Activated T-cell treated with anti-CD3 and anti-CD28 coated beads for 24 hours (primary cell): Measurements from ENCODE around the gene SNF8.

Experiments used
- DNase-seq: peaks from one replicate; pipeline ENCODE4 v3.0.0-alpha.2; 2020; ENCODE audit warnings: low read depth

The SNF8 gene

GRCh38 chr17:48929812-48930165 lies 14.9 kb downstream of the SNF8 start:
- DNase-seq, result no peak

DNA sequence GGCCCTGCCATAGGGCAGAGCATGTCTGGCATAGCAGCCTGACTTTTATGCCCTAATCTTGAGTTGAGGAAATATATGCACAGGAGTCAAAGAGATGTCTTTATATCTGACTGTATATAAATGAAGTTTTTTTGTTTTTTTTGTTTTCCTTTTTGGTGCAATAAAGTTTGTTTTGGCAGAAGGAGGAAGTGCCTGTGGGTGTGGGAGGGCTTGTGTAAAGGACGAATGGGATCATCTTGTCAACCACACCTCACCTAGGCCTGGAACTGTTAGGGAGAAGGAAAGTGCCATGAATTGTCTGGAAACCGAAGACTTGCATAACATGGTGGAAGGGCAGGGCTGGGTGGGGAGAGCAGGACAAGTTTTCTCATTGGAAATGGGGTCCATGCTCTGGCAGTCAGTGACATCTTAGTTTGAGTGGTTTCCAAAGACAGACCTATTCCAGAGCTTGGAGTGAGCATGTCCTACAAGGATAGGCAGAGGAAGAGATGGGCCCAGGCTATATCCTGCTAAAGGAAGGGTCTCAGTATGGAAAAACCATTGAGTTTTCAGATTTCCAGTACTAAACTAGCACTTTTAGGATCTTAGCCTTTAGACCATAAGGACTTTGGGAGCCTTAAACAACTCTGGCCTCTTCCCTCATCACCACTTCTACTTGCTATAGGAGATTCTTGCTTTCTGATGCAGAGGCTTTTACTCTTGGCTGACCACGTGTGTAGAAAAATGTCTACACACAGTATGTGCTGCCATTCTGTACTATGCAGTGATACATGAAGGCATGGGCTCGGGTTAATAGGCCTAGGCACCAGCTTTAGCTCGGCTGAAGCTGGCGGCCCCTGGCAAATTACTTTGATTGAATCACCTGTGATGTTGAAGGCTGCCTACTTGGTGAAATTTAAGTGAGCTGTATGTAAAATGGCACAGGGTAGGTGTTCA lies 15.5 kb downstream of the SNF8 start:
- DNase-seq, result no peak

GRCh38 chr17:48927978-48928745 lies 16.5 kb downstream of the SNF8 start:
- DNase-seq, result no peak

GRCh38 chr17:48925991-48926342 lies 18.7 kb downstream of the SNF8 start:
- no peak for DNase-seq

GRCh38 chr17:48925251-48925990 lies 19.2 kb downstream of the SNF8 start:
- DNase-seq, result no peak

GRCh38 chr17:48915459-48916282 lies 29.0 kb downstream of the SNF8 start:
- DNase-seq, result peak; percentile 53

DNA sequence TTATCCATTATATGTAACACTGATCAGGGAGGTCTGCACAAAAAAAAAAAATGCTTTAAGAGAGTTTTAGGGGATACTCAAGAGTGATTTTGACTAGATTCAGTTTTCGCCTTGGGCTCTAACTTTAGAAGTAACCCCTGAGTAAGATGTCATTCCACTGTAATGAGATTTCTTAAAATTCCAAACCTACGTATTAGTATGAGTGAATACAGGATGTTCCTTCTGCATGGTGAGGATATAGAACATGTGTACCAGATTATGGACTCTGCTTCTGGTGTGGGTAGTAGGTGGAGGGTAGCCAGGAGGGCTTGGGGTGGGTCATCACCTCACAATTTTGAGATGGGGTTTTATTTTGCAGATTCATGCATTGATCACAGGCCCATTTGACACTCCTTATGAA lies 32.2 kb downstream of the SNF8 start:
- DNase-seq, result no peak

DNA sequence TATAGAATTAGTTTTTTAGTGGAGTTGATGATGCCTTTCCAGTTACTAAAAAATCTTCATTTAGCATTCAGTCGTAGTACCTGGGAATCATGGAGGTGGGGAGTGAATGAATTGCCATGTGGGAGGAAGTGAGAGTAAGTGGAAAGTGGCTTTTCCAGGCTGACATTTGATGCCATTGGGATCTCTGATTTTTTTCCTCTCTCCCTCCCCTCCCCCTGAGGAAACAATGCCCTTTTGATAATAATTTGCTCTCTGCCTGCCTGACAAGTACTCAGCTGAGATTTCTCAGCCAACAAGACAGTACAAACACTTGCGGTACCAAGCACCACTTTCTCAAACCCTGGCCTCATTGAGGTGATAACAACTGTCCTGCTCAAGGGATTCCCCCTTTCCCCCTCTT lies 34.3 kb downstream of the SNF8 start:
- DNase-seq, result no peak

DNA sequence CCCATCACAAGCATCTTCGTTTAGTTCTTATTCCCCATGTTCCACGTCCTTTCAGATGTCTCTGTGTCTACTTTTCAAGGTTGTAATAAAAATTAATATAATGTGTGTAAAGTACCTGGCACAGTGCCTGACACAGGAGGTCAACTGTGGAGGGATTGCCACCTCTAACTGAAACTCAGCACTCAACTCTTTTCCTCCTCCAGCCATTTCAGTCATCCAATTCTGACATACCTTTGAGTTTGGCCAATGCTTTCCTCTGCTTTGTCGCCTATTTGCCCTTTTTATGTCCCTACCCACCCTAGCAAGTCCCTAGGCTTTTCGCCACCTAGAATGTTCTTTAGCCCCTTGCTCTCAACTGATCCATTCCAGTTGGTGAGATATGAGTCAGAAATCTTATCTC lies 34.9 kb downstream of the SNF8 start:
- DNase-seq, result no peak

DNA sequence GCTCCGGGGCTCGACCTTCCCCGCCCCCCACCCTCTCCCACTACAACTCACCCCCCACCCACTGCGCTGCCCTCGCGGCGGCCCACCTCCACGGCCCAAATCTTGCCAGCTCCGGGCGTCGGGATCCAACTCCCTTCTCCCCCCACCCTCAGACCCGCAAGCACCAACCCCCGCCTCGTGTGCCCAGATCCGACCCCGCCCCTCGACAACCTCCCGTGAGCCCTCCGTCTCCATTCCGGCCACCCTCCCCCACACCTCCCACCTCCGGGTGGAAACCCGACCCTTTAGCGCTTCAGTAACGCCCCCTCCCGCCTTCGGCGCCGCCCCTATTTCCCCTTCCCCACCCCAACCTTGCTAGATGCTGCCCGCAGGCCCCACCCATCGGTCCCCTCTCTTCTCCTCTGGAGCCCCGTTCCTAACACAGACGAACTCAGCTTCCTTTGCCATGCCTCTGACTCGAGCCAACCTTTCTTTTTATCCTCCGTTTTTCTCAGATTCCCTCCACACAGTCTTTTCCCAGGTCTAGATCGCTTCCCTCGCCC lies 35.7 kb downstream of the SNF8 start:
- DNase-seq, result peak; percentile 88

DNA sequence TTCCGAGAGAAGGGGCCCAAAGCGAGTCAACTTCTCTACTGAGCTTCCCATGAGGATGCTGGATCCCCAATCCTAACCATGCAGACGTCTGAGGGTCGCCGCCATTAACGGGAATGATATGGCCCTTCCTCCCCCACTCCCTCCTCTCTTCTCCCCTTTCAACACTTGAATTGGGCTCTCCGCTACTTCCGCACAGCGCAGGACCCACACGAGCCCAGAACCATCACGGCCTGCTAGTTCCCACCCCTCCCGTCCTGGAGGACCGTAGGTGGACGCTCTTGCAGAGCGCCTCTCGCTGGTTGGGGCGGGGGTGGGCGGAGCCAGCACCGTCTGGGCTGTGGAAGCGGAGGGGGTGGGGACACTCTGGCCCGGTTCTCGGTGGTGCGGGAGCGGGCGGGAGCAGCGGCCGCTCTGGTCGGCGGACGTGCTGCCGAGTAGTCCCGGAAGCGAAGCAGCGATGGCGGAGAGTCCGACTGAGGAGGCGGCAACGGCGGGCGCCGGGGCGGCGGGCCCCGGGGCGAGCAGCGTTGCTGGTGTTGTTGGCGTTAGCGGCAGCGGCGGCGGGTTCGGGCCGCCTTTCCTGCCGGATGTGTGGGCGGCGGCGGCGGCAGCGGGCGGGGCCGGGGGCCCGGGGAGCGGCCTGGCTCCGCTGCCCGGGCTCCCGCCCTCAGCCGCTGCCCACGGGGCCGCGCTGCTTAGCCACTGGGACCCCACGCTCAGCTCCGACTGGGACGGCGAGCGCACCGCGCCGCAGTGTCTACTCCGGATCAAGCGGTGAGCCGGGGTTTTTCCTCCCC lies 36.4 kb downstream of the SNF8 start, which contains the start of gene UBE2Z:
TSS of gene UBE2Z (plus strand) at position 361 of the 797 bp plus-strand sequence. CDS start at position 458, 97 bp downstream.
- peak; percentile 86 for DNase-seq

DNA sequence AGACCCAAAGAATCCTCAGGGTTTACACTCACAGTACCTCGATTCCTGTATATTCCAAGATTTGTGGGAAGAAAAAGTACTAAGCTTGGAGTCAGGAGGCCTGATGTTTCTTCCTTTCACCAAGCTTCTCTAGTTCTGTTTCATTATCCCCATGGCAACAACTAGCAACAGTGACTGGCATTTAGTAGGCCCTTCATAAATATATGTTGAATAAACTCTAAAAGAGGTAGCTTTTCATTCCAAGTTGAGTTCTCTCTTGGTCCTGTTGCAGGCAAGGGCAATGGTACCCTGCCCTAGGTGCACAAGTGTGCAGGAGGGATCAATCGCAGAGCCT lies 37.0 kb downstream of the SNF8 start:
- DNase-seq, result no peak

DNA sequence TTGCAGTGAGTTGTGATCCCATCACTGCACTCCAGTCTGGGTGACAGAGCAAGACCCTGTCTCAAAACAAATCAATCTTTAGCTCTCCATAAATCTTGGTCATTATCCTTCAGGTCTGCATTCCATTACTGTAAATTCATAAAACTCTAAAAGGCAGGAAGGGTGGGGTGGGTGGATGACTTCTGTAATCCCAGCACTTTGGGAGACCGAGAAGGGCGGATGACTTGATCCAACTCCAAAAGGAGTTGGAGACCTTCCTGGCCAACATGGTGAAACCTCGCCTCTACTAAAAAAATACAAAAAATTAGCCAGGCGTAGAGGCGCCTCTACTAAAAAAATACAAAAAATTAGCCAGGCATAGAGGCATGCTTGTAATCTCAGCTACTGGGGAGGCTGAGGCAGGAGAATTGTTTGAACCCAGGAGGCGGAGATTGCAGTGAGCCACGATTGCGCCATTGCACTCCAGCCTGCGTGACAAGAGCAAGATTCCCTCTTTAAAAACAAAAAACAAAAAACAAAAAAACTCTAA lies 38.6 kb downstream of the SNF8 start:
- no peak for DNase-seq

DNA sequence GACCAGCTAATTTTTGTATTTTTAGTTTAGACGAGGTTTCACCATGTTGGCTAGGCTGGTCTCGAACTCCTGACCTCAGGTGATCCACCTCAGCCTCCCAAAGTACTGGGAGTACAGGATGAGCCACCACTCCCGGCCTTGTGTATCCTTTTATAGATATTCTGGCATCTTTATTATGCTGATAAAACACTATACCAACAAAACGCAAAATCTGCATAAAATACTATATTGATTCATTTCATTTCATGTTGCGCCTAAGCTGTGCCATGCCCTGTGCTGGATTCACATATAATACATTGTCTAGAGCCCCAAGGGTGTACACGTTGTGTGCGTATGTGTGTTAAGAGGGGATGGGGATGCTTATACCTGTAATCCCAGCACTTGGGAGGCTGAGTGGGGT lies 40.2 kb downstream of the SNF8 start:
- no peak for DNase-seq

DNA sequence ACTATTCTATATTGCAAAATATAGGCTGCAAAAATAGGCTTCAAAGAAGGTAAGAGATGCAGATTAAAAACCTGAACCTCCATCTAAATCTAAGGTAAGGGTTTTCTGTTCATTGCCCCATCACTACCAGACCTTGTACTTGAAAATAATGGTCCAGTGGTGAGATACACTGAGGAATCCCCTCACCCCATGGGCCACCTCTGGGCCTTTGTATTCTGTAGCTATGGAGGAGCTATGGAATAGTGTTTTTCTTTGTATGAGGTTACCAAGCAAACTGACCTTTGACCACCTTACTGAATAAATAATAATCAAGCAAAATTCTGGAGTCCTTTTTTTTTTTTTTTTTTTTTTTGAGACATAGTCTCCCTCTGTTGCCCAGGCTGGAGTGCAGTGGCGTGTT lies 41.2 kb downstream of the SNF8 start:
- DNase-seq, result no peak

GRCh38 chr17:48901241-48901640 lies 43.4 kb downstream of the SNF8 start:
- no peak for DNase-seq

DNA sequence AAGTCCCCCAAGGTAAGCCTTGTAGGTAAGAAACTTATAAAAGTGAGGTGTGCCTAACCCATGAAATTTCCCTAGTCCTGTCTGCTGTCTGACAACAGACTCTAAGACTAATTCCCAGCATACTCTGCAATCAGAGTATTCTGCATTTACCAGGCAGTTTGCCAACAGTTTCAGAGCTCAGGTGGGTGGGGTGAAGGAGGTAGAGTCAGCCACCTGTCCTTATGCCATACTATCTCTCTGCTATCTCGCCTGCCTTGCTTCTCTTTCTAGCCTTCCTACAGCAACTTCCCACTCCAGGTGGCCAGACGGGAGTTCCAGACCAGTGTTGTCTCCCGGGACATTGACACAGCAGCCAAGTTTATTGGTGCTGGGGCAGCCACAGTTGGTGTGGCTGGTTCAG lies 49.8 kb downstream of the SNF8 start:
- no peak for DNase-seq

- no peak for DNase-seq
Measured at GRCh38 chr17:48893646-48894508, 50.8 kb downstream of the SNF8 start.

DNA sequence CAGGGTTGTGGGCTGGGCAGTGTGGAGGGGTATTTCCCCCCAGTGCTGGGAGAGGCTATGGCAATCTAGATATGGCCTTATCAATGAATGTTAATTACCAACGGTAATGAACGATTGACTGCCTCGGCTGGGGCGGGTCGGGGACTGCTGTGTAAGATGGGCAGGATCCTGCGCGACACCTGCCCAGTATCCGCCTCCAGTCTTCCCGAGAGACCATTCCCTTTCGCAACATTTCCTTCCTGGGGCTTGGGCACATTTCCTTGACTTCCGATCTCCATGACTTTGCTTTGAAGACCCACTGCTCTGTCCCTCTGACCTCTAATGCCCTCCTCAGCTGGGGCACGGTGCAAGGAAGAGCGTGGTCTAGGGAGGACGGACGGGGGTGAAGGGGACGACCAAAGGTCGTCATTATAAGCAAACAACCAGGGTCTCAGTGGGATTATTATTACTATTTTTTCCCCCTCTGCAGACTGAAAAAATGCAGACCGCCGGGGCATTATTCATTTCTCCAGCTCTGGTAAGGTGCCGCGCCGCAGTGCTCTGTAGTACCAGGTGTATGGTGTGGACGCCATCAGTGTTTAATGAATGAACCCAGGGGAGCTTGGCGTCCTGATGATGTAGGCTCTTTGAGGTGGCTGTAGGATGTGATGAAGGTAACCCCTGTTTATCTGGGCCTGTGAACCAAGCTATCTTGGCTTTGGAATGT lies 51.5 kb downstream of the SNF8 start:
- DNase-seq, result no peak
